ENCODE data around the gene PPM1K. TPM values are rescaled to one million over a fixed set of nuclear protein-coding genes. Genes with fewer than 3 reads are reported as not detected.

Gene PPM1K
- total RNA-seq, 1 donor from 2014 or later: 9.7 TPM

GRCh38 chr4:88219099-88219498, 65.3 kb downstream of the PPM1K start:
- TF ChIP-seq CTCF (IDR thresholded peaks at IDR 0.05; ENCODE audit: unreplicated experiment): peak; percentile 87
- no peak overlapping the region for H3K27ac Mint-ChIP-seq (ENCODE audit: unreplicated experiment)
- peaks cover 5% of the 10 kb centered on the region for H3K4me1 Mint-ChIP-seq (ENCODE audit: unreplicated experiment)
- no peaks in the 10 kb centered on the region for H3K36me3 Mint-ChIP-seq (ENCODE audit: low read depth, unreplicated experiment)
- no peak overlapping the region for H3K4me3 Mint-ChIP-seq (ENCODE audit: unreplicated experiment)
- H3K27me3 Mint-ChIP-seq (ENCODE audit: unreplicated experiment): peaks cover 2% of the 10 kb centered on the region
- DNase-seq (ENCODE audit: low spot score): no peak
- H3K9me3 Mint-ChIP-seq (ENCODE audit: unreplicated experiment): no peaks in the 10 kb centered on the region

GRCh38 chr4:88217169-88217568, 67.2 kb downstream of the PPM1K start:
- H3K27ac Mint-ChIP-seq (ENCODE audit: unreplicated experiment): no peak overlapping the region
- no peak for DNase-seq (ENCODE audit: low spot score)
- no peaks in the 10 kb centered on the region for H3K9me3 Mint-ChIP-seq (ENCODE audit: unreplicated experiment)
- H3K4me1 Mint-ChIP-seq (ENCODE audit: unreplicated experiment): peaks cover 6% of the 10 kb centered on the region
- peaks cover 4% of the 10 kb centered on the region for H3K27me3 Mint-ChIP-seq (ENCODE audit: unreplicated experiment)
- TF ChIP-seq CTCF (IDR thresholded peaks at IDR 0.05; ENCODE audit: unreplicated experiment): no peak
- no peak overlapping the region for H3K4me3 Mint-ChIP-seq (ENCODE audit: unreplicated experiment)
- H3K36me3 Mint-ChIP-seq (ENCODE audit: low read depth, unreplicated experiment): no peaks in the 10 kb centered on the region

GRCh38 chr4:88216395-88216794, 68.0 kb downstream of the PPM1K start:
- H3K27me3 Mint-ChIP-seq (ENCODE audit: unreplicated experiment): peaks cover 4% of the 10 kb centered on the region
- no peak overlapping the region for H3K27ac Mint-ChIP-seq (ENCODE audit: unreplicated experiment)
- peaks cover 8% of the 10 kb centered on the region for H3K4me1 Mint-ChIP-seq (ENCODE audit: unreplicated experiment)
- no peak overlapping the region for H3K4me3 Mint-ChIP-seq (ENCODE audit: unreplicated experiment)
- no peak for TF ChIP-seq CTCF (IDR thresholded peaks at IDR 0.05; ENCODE audit: unreplicated experiment)
- no peak for DNase-seq (ENCODE audit: low spot score)
- no peaks in the 10 kb centered on the region for H3K9me3 Mint-ChIP-seq (ENCODE audit: unreplicated experiment)
- H3K36me3 Mint-ChIP-seq (ENCODE audit: low read depth, unreplicated experiment): no peaks in the 10 kb centered on the region

GRCh38 chr4:88215351-88215750, 69.0 kb downstream of the PPM1K start:
- Mint-ChIP-seq H3K27ac (ENCODE audit: unreplicated experiment) (no peak overlapping the region), H3K4me1 (ENCODE audit: unreplicated experiment) (peaks cover 6% of the 10 kb centered on the region), H3K4me3 (ENCODE audit: unreplicated experiment) (no peak overlapping the region), H3K36me3 (ENCODE audit: low read depth, unreplicated experiment) (no peaks in the 10 kb centered on the region), H3K27me3 (ENCODE audit: unreplicated experiment) (peaks cover 4% of the 10 kb centered on the region), H3K9me3 (ENCODE audit: unreplicated experiment) (no peaks in the 10 kb centered on the region)
- DNase-seq (ENCODE audit: low spot score): no peak
- no peak for TF ChIP-seq CTCF (IDR thresholded peaks at IDR 0.05; ENCODE audit: unreplicated experiment)

GRCh38 chr4:88212253-88212561, 72.2 kb downstream of the PPM1K start:
- DNase-seq (ENCODE audit: low spot score): no peak
- Mint-ChIP-seq H3K36me3 (ENCODE audit: low read depth, unreplicated experiment) (no peaks in the 10 kb centered on the region), H3K27ac (ENCODE audit: unreplicated experiment) (no peak overlapping the region), H3K4me3 (ENCODE audit: unreplicated experiment) (no peak overlapping the region), H3K27me3 (ENCODE audit: unreplicated experiment) (peaks cover 2% of the 10 kb centered on the region), H3K9me3 (ENCODE audit: unreplicated experiment) (no peaks in the 10 kb centered on the region), H3K4me1 (ENCODE audit: unreplicated experiment) (peaks cover 7% of the 10 kb centered on the region)
- no peak for TF ChIP-seq CTCF (IDR thresholded peaks at IDR 0.05; ENCODE audit: unreplicated experiment)
